Inflammatory macrophage treated with lipopolysaccharide for 4 hours (primary cell): Measurements from ENCODE around the gene HSD11B1.

Source experiments
- DNase-seq: peaks from one replicate; pipeline ENCODE4 v3.0.0-alpha.2; 2020

The HSD11B1 gene

GRCh38 chr1:209692296-209692695, 12.3 kb upstream of the HSD11B1 start:
- DNase-seq, result no peak

- DNase-seq, result peak; percentile 88
These were observed 11.7 kb upstream of the HSD11B1 start for GRCh38 chr1:209692745-209693504.

GRCh38 chr1:209696673-209697072, 8.0 kb upstream of the HSD11B1 start:
- no peak for DNase-seq

- DNase-seq, result no peak
These were observed 7.5 kb upstream of the HSD11B1 start for GRCh38 chr1:209697126-209697525.

GRCh38 chr1:209700686-209701085, 4.0 kb upstream of the HSD11B1 start:
- peak; percentile 32 for DNase-seq

GRCh38 chr1:209702832-209703231, 1.8 kb upstream of the HSD11B1 start:
- DNase-seq, result no peak

GRCh38 chr1:209703834-209704504, 677 bp upstream of the HSD11B1 start:
- DNase-seq, result peak; percentile 68

- DNase-seq, result peak; percentile 42
These were observed 470 bp downstream of the HSD11B1 start for GRCh38 chr1:209705033-209705598.

- no peak for DNase-seq
These were observed 2.0 kb downstream of the HSD11B1 start for GRCh38 chr1:209706622-209707021.

- no peak for DNase-seq
These were observed 2.7 kb downstream of the HSD11B1 start for GRCh38 chr1:209707308-209707707.

GRCh38 chr1:209708297-209708696, 3.7 kb downstream of the HSD11B1 start:
- DNase-seq, result no peak

- DNase-seq, result peak; percentile 46
These were observed 5.4 kb downstream of the HSD11B1 start for GRCh38 chr1:209710093-209710492.

GRCh38 chr1:209710847-209711246, 6.2 kb downstream of the HSD11B1 start:
- DNase-seq, result no peak

- DNase-seq, result no peak
These were observed 9.7 kb downstream of the HSD11B1 start for GRCh38 chr1:209714338-209714737.

GRCh38 chr1:209715314-209715713, 10.7 kb downstream of the HSD11B1 start:
- DNase-seq, result no peak

- no peak for DNase-seq
These were observed 13.2 kb downstream of the HSD11B1 start for GRCh38 chr1:209717818-209718217.

- DNase-seq, result no peak
These were observed 15.7 kb downstream of the HSD11B1 start for GRCh38 chr1:209720326-209720725.

- no peak for DNase-seq
These were observed 16.2 kb downstream of the HSD11B1 start for GRCh38 chr1:209720826-209721225.

GRCh38 chr1:209721323-209721722, 16.7 kb downstream of the HSD11B1 start:
- peak; percentile 86 for DNase-seq

- no peak for DNase-seq
These were observed 18.6 kb downstream of the HSD11B1 start for GRCh38 chr1:209723265-209723664.

- DNase-seq, result no peak
These were observed 19.4 kb downstream of the HSD11B1 start for GRCh38 chr1:209723756-209724693.

- no peak for DNase-seq
These were observed 22.6 kb downstream of the HSD11B1 start for GRCh38 chr1:209727286-209727685.

GRCh38 chr1:209727785-209728184, 23.1 kb downstream of the HSD11B1 start:
- DNase-seq, result no peak
